Natural killer cell (primary cell): ENCODE results near the gene FHIT. TPM values are rescaled to one million over a fixed set of nuclear protein-coding genes. Genes with fewer than 3 reads are reported as not detected.

ENCODE experiments used
- ATAC-seq, 3 donors: fragments of 150-1000 bp in 2 of 3; fragments of 200-7000 bp in 1 of 3; cut with Tn5 transposase; 1 replicate in 1 of 3; 2 replicates in 2 of 3; pipeline ENCODE4 v1.10.0; 2021; ENCODE audit warnings: mild to moderate bottlenecking in 2 of 3, moderate library complexity in 2 of 3
- DNase-seq, 2 donors: peaks; one replicate each; pipeline versions ENCODE4 v3.0.0 to v3.0.0-alpha.2; 2013 to 2021; ENCODE audit warnings: mixed read lengths in 1 of 2
- H3K27ac ChIP-seq: one replicate; pipeline ENCODE4 v1.5.1; 2013; ENCODE audit warnings: mild to moderate bottlenecking, low read length
- H3K27me3 ChIP-seq: one replicate; pipeline ENCODE4 v1.6.1; 2013; ENCODE audit warnings: low read length; ENCODE audit not compliant: control insufficient read depth, insufficient read depth
- H3K36me3 ChIP-seq: one replicate; pipeline ENCODE4 v1.6.1; 2013; ENCODE audit warnings: low read length; ENCODE audit not compliant: control insufficient read depth, insufficient read depth
- H3K4me1 ChIP-seq: one replicate; pipeline ENCODE4 v1.6.1; 2013; ENCODE audit warnings: low read length; ENCODE audit not compliant: control insufficient read depth, insufficient read depth
- H3K4me3 ChIP-seq: one replicate; pipeline ENCODE4 v1.5.1; 2013; ENCODE audit warnings: low read length
- H3K9me3 ChIP-seq: one replicate; pipeline ENCODE4 v1.6.1; 2013; ENCODE audit warnings: low read length; ENCODE audit not compliant: control insufficient read depth, insufficient read depth
- H3K27ac Mint-ChIP-seq, 2 donors: one replicate each; pipeline ENCODE4 v1.8.0; 2022; ENCODE audit warnings: mild to moderate bottlenecking in 2 of 2, mixed read lengths in 2 of 2, moderate library complexity in 1 of 2
- H3K27me3 Mint-ChIP-seq, 2 donors: one replicate each; pipeline ENCODE4 v1.8.0; 2022; ENCODE audit warnings: low read depth in 2 of 2, mixed read lengths in 2 of 2
- H3K36me3 Mint-ChIP-seq: one replicate; pipeline ENCODE4 v1.8.0; 2022; ENCODE audit warnings: mixed read lengths
- H3K4me1 Mint-ChIP-seq, 2 donors: one replicate each; pipeline ENCODE4 v1.8.0; 2022; ENCODE audit warnings: mixed read lengths in 2 of 2
- H3K4me3 Mint-ChIP-seq: one replicate; pipeline ENCODE4 v1.8.0; 2022; ENCODE audit warnings: mild to moderate bottlenecking, moderate library complexity, mixed read lengths
- H3K9me3 Mint-ChIP-seq, 2 donors: one replicate each; pipeline ENCODE4 v1.8.0; 2022; ENCODE audit warnings: mixed read lengths in 2 of 2
- WGBS: methylation state at CpG from one replicate; pipeline ENCODE4 v1.1.7; 2013; ENCODE audit warnings: missing lambda C conversion rate; ENCODE audit not compliant: insufficient coverage; 5-methylcytosine and 5-hydroxymethylcytosine counted together
- intact Hi-C: fragments of 100-400 bp; cut with micrococcal nuclease; formaldehyde crosslinking; loops from one replicate; pipeline ENCODE4 v1.14.2; 2022
- total RNA-seq, 4 donors: library from RNA; stranded (reverse); fragments of 120-200 nt in 1 of 4; gene quantifications; one replicate each; pipeline versions ENCODE4 v1.2.3 to v1.2.4, GENCODE V29; 2013 to 2022
- TF ChIP-seq, protein P1 (sequence below): fragments of 200-600 bp; IDR thresholded peaks from one replicate; pipeline ENCODE4 v1.8.0; 2022; ENCODE audit warnings: antibody characterized with exemption

The FHIT gene
- total RNA-seq, 3 donors from 2014 or later (not counting 1 experiment from before 2014, with no cell fraction given), result 2.7 to 6.1 (median 3.3) TPM

DNA sequence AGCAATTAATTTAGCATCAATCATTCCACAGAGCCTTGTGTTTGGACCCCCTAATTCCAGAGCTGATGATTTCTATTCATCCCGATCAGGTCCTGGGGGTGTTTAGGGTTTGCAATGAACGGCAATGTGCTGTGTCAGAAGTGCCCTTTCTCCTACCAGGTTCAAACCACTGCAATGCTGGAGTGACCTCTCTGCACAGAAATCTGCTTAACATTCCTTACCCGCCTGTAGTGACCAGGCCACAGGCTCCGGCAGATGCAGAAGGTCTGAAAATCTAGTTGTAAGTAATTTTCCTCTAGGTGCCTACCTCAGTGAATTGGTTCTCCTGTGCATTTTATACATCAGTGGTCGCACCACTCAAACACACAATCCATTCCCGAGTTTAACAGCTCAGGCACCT is 1476.1 kb downstream of the FHIT start:
- Mint-ChIP-seq H3K4me1 (peaks cover 56 to 59% of the 10 kb centered on the region in 2 donors), H3K27me3 (peaks cover 13% of the 10 kb centered on the region in 2 donors), H3K4me3 (no peak overlapping the region), H3K36me3 (no peaks in the 10 kb centered on the region), H3K9me3 (no peaks in the 10 kb centered on the region), H3K27ac (no peak overlapping the region)
- Histone ChIP-seq H3K36me3 (no peaks in the 10 kb centered on the region), H3K4me1 (peaks cover 41% of the 10 kb centered on the region), H3K27ac (no peak overlapping the region), H3K27me3 (no peaks in the 10 kb centered on the region), H3K9me3 (no peaks in the 10 kb centered on the region), H3K4me3 (no peak overlapping the region)
- TF ChIP-seq, protein P1, sequence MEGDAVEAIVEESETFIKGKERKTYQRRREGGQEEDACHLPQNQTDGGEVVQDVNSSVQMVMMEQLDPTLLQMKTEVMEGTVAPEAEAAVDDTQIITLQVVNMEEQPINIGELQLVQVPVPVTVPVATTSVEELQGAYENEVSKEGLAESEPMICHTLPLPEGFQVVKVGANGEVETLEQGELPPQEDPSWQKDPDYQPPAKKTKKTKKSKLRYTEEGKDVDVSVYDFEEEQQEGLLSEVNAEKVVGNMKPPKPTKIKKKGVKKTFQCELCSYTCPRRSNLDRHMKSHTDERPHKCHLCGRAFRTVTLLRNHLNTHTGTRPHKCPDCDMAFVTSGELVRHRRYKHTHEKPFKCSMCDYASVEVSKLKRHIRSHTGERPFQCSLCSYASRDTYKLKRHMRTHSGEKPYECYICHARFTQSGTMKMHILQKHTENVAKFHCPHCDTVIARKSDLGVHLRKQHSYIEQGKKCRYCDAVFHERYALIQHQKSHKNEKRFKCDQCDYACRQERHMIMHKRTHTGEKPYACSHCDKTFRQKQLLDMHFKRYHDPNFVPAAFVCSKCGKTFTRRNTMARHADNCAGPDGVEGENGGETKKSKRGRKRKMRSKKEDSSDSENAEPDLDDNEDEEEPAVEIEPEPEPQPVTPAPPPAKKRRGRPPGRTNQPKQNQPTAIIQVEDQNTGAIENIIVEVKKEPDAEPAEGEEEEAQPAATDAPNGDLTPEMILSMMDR, result no peak
- DNase-seq, result no peak
- WGBS, result 95% methylated on average over 6 of the region's 6 CpGs
- ATAC-seq, result no peak
- intact Hi-C loops, result no loop called here

DNA sequence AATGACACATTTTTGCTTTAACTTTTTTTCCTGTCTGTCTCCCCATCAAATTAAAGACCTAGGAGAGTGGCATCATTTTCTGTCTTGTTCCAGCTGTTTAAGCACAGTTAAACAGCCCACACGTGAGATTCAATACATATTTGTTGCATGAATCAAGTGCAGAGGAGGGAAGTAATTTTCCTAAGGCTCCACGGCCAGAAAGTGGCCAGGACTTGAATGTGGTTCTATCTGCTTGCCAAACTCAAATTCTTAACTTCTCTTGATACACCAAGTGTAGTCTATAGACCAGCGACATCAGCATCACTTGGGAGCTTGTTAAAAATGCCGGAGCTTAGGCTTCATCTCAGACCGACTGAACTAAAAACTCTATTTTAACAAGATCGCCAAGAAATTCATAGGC is 1476.6 kb downstream of the FHIT start:
- DNase-seq, result no peak
- intact Hi-C loops, result no loop called here

DNA sequence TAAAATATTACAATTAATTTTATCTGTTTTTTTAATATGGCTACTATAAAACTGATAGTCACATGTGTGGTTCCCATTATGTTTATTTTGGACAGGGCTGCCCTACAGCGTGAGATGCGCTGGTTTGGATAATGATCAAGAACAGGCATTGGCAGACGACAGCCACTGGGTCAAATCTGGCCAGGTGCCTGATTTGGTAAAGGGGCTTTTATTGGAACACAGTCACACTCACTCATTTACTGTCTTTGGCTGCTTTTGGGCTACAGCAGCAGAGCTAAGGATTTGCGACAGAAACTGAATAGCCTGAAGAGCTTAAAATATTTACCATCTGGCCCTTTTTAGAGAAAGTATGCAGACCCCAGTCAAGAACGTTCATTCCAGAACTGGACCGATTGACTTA is 1477.3 kb downstream of the FHIT start:
- no peak overlapping the region for H3K4me3 Mint-ChIP-seq
- H3K4me1 Mint-ChIP-seq, result peaks cover 56 to 59% of the 10 kb centered on the region in 2 donors
- intact Hi-C loops, result no loop called here

More for the DNA sequence above, 1476.6 kb downstream of the FHIT start:
- Histone ChIP-seq H3K27me3 (no peaks in the 10 kb centered on the region), H3K4me1 (peaks cover 41% of the 10 kb centered on the region), H3K9me3 (no peaks in the 10 kb centered on the region), H3K27ac (no peak overlapping the region), H3K4me3 (no peak overlapping the region), H3K36me3 (no peaks in the 10 kb centered on the region)
- 89% methylated on average over 6 of the region's 6 CpGs for WGBS
- Mint-ChIP-seq H3K36me3 (no peaks in the 10 kb centered on the region), H3K4me3 (no peak overlapping the region), H3K27ac (no peak overlapping the region), H3K9me3 (no peaks in the 10 kb centered on the region), H3K27me3 (peaks cover 13 to 17% of the 10 kb centered on the region in 2 donors), H3K4me1 (peaks cover 56 to 59% of the 10 kb centered on the region in 2 donors)
- TF ChIP-seq, protein P1, result no peak
- ATAC-seq, result no peak

More for the DNA sequence above, 1477.3 kb downstream of the FHIT start:
- Mint-ChIP-seq H3K9me3 (no peaks in the 10 kb centered on the region), H3K27ac (peak overlapping the region in 1 of 2 donors; percentile 17), H3K36me3 (no peaks in the 10 kb centered on the region), H3K27me3 (peaks cover 13 to 19% of the 10 kb centered on the region in 2 donors)
- H3K36me3 ChIP-seq, result no peaks in the 10 kb centered on the region
- ATAC-seq (no peak), DNase-seq (no peak)
- WGBS, result over 99% methylated on average over 6 of the region's 6 CpGs
- H3K27me3 ChIP-seq, result no peaks in the 10 kb centered on the region
- H3K4me3 ChIP-seq, result no peak overlapping the region
- no peaks in the 10 kb centered on the region for H3K9me3 ChIP-seq
- peaks cover 41% of the 10 kb centered on the region for H3K4me1 ChIP-seq
- H3K27ac ChIP-seq, result no peak overlapping the region
- TF ChIP-seq, protein P1, result no peak
